Astrocyte (in vitro differentiated cells and primary cell): Measurements from ENCODE around the gene SLC25A48. TPM values are rescaled to one million over a fixed set of nuclear protein-coding genes. Genes with fewer than 3 reads are reported as not detected.

Experiments used
- DNase-seq: peaks from one replicate; pipeline ENCODE4 v3.0.0-alpha.2; 2010; ENCODE audit warnings: low read depth
- FAIRE-seq: peaks from 2 replicates; lab custom pipeline; 2011; peaks lifted over from hg19 to GRCh38; lab: Jason Lieb, UNC
- H2AFZ ChIP-seq: 2 replicates; pipeline ENCODE4 v1.6.0; 2012; ENCODE audit warnings: low read depth, low read length, inconsistent platforms
- H3K27ac ChIP-seq: 2 replicates; pipeline ENCODE4 v1.5.1; 2011; ENCODE audit warnings: low read depth, low read length, inconsistent platforms
- H3K27me3 ChIP-seq: 2 replicates; pipeline ENCODE4 v1.6.0; 2011; ENCODE audit warnings: low read length, inconsistent platforms; ENCODE audit not compliant: insufficient read depth
- H3K36me3 ChIP-seq: 2 replicates; pipeline ENCODE4 v1.5.1; 2011; ENCODE audit warnings: low read length, inconsistent platforms; ENCODE audit not compliant: insufficient read depth
- H3K4me1 ChIP-seq: 2 replicates; pipeline ENCODE4 v1.5.1; 2011; ENCODE audit warnings: low read length, inconsistent platforms; ENCODE audit not compliant: insufficient read depth
- H3K4me2 ChIP-seq: 2 replicates; pipeline ENCODE4 v1.6.0; 2012; ENCODE audit warnings: low read length, inconsistent platforms
- H3K4me3 ChIP-seq: 2 replicates; pipeline ENCODE4 v1.5.1; 2011; ENCODE audit warnings: low read depth, mild to moderate bottlenecking, low read length, inconsistent platforms; ENCODE audit not compliant: insufficient read depth
- H3K79me2 ChIP-seq: 2 replicates; pipeline ENCODE4 v1.6.0; 2012; ENCODE audit warnings: mild to moderate bottlenecking, low read length, inconsistent platforms; ENCODE audit not compliant: insufficient read depth
- H3K9ac ChIP-seq: 2 replicates; pipeline ENCODE4 v1.6.0; 2012; ENCODE audit warnings: mild to moderate bottlenecking, low read length, inconsistent platforms
- H3K9me3 ChIP-seq: 2 replicates; pipeline ENCODE4 v1.5.1; 2012; ENCODE audit warnings: low read depth, mild to moderate bottlenecking, low read length, inconsistent platforms; ENCODE audit not compliant: insufficient read depth
- H4K20me1 ChIP-seq: 2 replicates; pipeline ENCODE4 v1.6.0; 2012; ENCODE audit warnings: low read length, inconsistent platforms; ENCODE audit not compliant: insufficient read depth
- H3K27ac Mint-ChIP-seq: one replicate; pipeline ENCODE4 v1.8.0; 2021; ENCODE audit warnings: mild to moderate bottlenecking, mixed read lengths; ENCODE audit not compliant: unreplicated experiment
- H3K27me3 Mint-ChIP-seq: one replicate; pipeline ENCODE4 v1.8.0; 2021; ENCODE audit warnings: low read depth, mixed read lengths; ENCODE audit not compliant: unreplicated experiment
- H3K36me3 Mint-ChIP-seq: one replicate; pipeline ENCODE4 v1.8.0; 2021; ENCODE audit warnings: low read depth, mixed read lengths; ENCODE audit not compliant: unreplicated experiment
- H3K4me1 Mint-ChIP-seq: one replicate; pipeline ENCODE4 v1.8.0; 2021; ENCODE audit warnings: low read depth, mixed read lengths; ENCODE audit not compliant: unreplicated experiment
- H3K4me3 Mint-ChIP-seq: one replicate; pipeline ENCODE4 v1.8.0; 2021; ENCODE audit warnings: mild to moderate bottlenecking, moderate library complexity, mixed read lengths; ENCODE audit not compliant: unreplicated experiment
- H3K9me3 Mint-ChIP-seq: one replicate; pipeline ENCODE4 v1.8.0; 2021; ENCODE audit warnings: mild to moderate bottlenecking, mixed read lengths; ENCODE audit not compliant: unreplicated experiment
- EZH2 ChIP-seq: IDR thresholded peaks from 2 replicates; pipeline ENCODE4 v1.6.1; 2012; ENCODE audit warnings: mild to moderate bottlenecking, low read length, inconsistent platforms; ENCODE audit not compliant: insufficient read depth
- total RNA-seq: library from RNA; stranded (reverse); gene quantifications from 2 replicates; pipeline ENCODE4 v1.2.1, GENCODE V29; 2021
- TF ChIP-seq, protein P1 (sequence below): IDR thresholded peaks from 2 replicates; pipeline ENCODE4 v1.5.1; 2011; ENCODE audit warnings: low read depth, mild to moderate bottlenecking, inconsistent platforms, low read length, moderate library complexity; ENCODE audit not compliant: insufficient read depth

SLC25A48 gene
- total RNA-seq, 1 donor from 2014 or later: not detected

DNA sequence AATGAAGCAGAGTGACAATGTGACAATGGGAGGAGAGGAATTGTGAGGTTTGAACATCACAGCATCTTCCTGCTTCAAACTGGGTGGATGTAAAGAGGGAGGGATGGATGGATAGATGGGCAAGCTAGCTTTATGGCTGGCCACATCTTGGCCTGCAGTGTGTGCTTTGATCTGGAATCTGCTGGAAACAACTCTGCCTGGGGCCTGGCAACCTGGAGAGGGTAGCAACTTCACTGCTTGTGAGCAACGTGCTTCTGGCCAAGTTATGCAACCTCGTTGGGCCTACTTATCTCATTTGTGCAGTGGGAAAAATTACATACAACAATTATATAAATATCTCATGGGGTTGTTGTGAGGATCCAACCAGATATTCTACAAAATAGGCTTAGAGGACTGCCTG is 55.8 kb downstream of the SLC25A48 start:
- Mint-ChIP-seq H3K27me3 (peaks cover 27% of the 10 kb centered on the region), H3K4me1 (peaks cover 21% of the 10 kb centered on the region), H3K27ac (no peak overlapping the region), H3K9me3 (no peaks in the 10 kb centered on the region), H3K36me3 (no peaks in the 10 kb centered on the region), H3K4me3 (no peak overlapping the region)
- Histone ChIP-seq H4K20me1 (no peaks in the 10 kb centered on the region), H3K9me3 (no peaks in the 10 kb centered on the region), H3K36me3 (no peaks in the 10 kb centered on the region), H3K27ac (no peak overlapping the region), H3K4me1 (peaks cover 8% of the 10 kb centered on the region), H3K79me2 (no peaks in the 10 kb centered on the region), H3K4me2 (no peak overlapping the region), H2AFZ (no peak overlapping the region), H3K9ac (no peak overlapping the region), H3K4me3 (no peak overlapping the region), H3K27me3 (no peaks in the 10 kb centered on the region)
- DNase-seq (no peak), FAIRE-seq (no peak)
- TF ChIP-seq EZH2: no peak
- TF ChIP-seq, protein P1, sequence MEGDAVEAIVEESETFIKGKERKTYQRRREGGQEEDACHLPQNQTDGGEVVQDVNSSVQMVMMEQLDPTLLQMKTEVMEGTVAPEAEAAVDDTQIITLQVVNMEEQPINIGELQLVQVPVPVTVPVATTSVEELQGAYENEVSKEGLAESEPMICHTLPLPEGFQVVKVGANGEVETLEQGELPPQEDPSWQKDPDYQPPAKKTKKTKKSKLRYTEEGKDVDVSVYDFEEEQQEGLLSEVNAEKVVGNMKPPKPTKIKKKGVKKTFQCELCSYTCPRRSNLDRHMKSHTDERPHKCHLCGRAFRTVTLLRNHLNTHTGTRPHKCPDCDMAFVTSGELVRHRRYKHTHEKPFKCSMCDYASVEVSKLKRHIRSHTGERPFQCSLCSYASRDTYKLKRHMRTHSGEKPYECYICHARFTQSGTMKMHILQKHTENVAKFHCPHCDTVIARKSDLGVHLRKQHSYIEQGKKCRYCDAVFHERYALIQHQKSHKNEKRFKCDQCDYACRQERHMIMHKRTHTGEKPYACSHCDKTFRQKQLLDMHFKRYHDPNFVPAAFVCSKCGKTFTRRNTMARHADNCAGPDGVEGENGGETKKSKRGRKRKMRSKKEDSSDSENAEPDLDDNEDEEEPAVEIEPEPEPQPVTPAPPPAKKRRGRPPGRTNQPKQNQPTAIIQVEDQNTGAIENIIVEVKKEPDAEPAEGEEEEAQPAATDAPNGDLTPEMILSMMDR: no peak

DNA sequence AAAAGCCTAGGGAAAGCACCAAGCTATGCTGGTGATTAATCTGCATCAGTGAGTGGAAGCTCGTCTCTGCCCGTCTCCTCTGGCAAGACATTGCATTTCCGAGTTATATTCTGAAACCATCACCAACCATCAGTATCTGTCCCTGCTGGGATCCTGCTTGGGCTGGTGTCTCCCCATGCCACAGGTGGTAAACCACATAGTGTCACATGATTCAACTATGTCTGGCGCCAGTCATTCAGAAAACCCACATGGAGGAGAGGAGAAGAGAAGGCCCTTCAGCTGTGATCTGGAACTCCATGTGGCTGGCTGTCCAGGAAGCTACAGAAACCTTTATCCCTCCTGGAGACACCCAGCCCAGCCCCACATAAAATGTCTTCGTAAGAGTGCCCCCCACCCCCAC is 56.4 kb downstream of the SLC25A48 start:
- H3K79me2 ChIP-seq: no peaks in the 10 kb centered on the region
- FAIRE-seq (no peak), DNase-seq (peak; percentile 2)
- Mint-ChIP-seq H3K4me3 (no peak overlapping the region), H3K36me3 (no peaks in the 10 kb centered on the region), H3K27ac (no peak overlapping the region), H3K27me3 (peaks cover 28% of the 10 kb centered on the region), H3K4me1 (peaks cover 21% of the 10 kb centered on the region), H3K9me3 (no peaks in the 10 kb centered on the region)
- TF ChIP-seq, protein P1: no peak
- no peak for TF ChIP-seq EZH2
- no peaks in the 10 kb centered on the region for H3K9me3 ChIP-seq
- H3K27ac ChIP-seq: no peak overlapping the region
- H3K36me3 ChIP-seq: no peaks in the 10 kb centered on the region
- H3K27me3 ChIP-seq: no peaks in the 10 kb centered on the region
- no peak overlapping the region for H3K4me2 ChIP-seq
- no peak overlapping the region for H3K4me3 ChIP-seq
- H4K20me1 ChIP-seq: no peaks in the 10 kb centered on the region
- H2AFZ ChIP-seq: no peak overlapping the region
- no peak overlapping the region for H3K9ac ChIP-seq
- H3K4me1 ChIP-seq: peaks cover 8% of the 10 kb centered on the region

GRCh38 chr5:135891268-135891667 is 56.8 kb downstream of the SLC25A48 start:
- H3K9ac ChIP-seq: no peak overlapping the region
- H3K79me2 ChIP-seq: no peaks in the 10 kb centered on the region
- peaks cover 2% of the 10 kb centered on the region for H3K27me3 ChIP-seq
- peaks cover 29% of the 10 kb centered on the region for H3K27me3 Mint-ChIP-seq
- H3K27ac ChIP-seq: no peak overlapping the region
- DNase-seq (peak; percentile 7), FAIRE-seq (no peak)
- H3K36me3 Mint-ChIP-seq: no peaks in the 10 kb centered on the region
- TF ChIP-seq, protein P1: no peak
- H3K9me3 ChIP-seq: no peaks in the 10 kb centered on the region
- no peak overlapping the region for H2AFZ ChIP-seq
- H3K27ac Mint-ChIP-seq: no peak overlapping the region
- H3K4me3 Mint-ChIP-seq: no peak overlapping the region
- no peaks in the 10 kb centered on the region for H3K9me3 Mint-ChIP-seq
- H3K4me1 Mint-ChIP-seq: peaks cover 21% of the 10 kb centered on the region
- H4K20me1 ChIP-seq: no peaks in the 10 kb centered on the region
- no peak overlapping the region for H3K4me3 ChIP-seq
- no peaks in the 10 kb centered on the region for H3K36me3 ChIP-seq
- H3K4me2 ChIP-seq: no peak overlapping the region
- H3K4me1 ChIP-seq: peaks cover 8% of the 10 kb centered on the region
